ENCODE results near the gene ZNF236. TPM values are rescaled to one million over a fixed set of nuclear protein-coding genes. Genes with fewer than 3 reads are reported as not detected.

The ZNF236 gene
- total RNA-seq, 2 experiments from 2014 or later: 6.6 to 16.1 TPM

GRCh38 chr18:76850112-76850511 lies 27.8 kb downstream of the ZNF236 start:
- TF ChIP-seq EZH2phosphoT487 (IDR thresholded peaks at IDR 0.05; ENCODE audit: borderline replicate concordance, low read depth, low read length) (no peak), CTCF (conservative IDR thresholded peaks at IDR 0.05; ENCODE audit: low read length) (no peak)
- CTCF ChIA-PET (ENCODE audit: unreplicated experiment): no interaction called here

GRCh38 chr18:76855594-76855993 lies 33.2 kb downstream of the ZNF236 start:
- no peaks in the 10 kb centered on the region for H3K79me2 ChIP-seq (ENCODE audit: insufficient read depth, low read depth, low read length)
- H3K9me3 ChIP-seq (ENCODE audit: low read length): no peaks in the 10 kb centered on the region
- CTCF ChIA-PET (ENCODE audit: unreplicated experiment): no interaction called here
- DNase-seq (ENCODE audit: low spot score): no peak
- TF ChIP-seq CTCF (conservative IDR thresholded peaks at IDR 0.05; ENCODE audit: low read length): no peak
- no peak for TF ChIP-seq EZH2phosphoT487 (IDR thresholded peaks at IDR 0.05; ENCODE audit: borderline replicate concordance, low read depth, low read length)
- no peaks in the 10 kb centered on the region for H3K9me2 ChIP-seq (ENCODE audit: insufficient read depth, low read length)
- POLR2A ChIA-PET: no interaction called here
- intact Hi-C loops (cut with micrococcal nuclease; ENCODE audit: unreplicated experiment): no loop called here
- H2AFZ ChIP-seq (ENCODE audit: low read length): no peak overlapping the region
- no peaks in the 10 kb centered on the region for H3K4me1 ChIP-seq (ENCODE audit: insufficient read depth, low read length, poor library complexity, severe bottlenecking)
- peaks cover 23% of the 10 kb centered on the region for H3K36me3 ChIP-seq (ENCODE audit: insufficient read depth, low read length)
- no TSS peak for BruUV-seq (replicated peaks)
- no peak overlapping the region for H3K4me2 ChIP-seq (ENCODE audit: low read length)
- no peaks in the 10 kb centered on the region for H4K20me1 ChIP-seq (ENCODE audit: insufficient read depth, low read length)
- no peak overlapping the region for H3K27ac ChIP-seq (ENCODE audit: low read depth, low read length, poor library complexity, severe bottlenecking)
- no peak overlapping the region for H3K4me3 ChIP-seq (ENCODE audit: low read depth, low read length, poor library complexity, severe bottlenecking)

More at GRCh38 chr18:76850112-76850511, 27.8 kb downstream of the ZNF236 start:
- POLR2A ChIA-PET: no interaction called here
- H3K4me2 ChIP-seq (ENCODE audit: low read length): no peak overlapping the region
- H3K4me3 ChIP-seq (ENCODE audit: low read depth, low read length, poor library complexity, severe bottlenecking): no peak overlapping the region
- BruUV-seq (replicated peaks): no TSS peak
- intact Hi-C loops (cut with micrococcal nuclease; ENCODE audit: unreplicated experiment): no loop called here
- H2AFZ ChIP-seq (ENCODE audit: low read length): no peak overlapping the region
- no peaks in the 10 kb centered on the region for H4K20me1 ChIP-seq (ENCODE audit: insufficient read depth, low read length)
- DNase-seq (ENCODE audit: low spot score): no peak
- no peak overlapping the region for H3K27ac ChIP-seq (ENCODE audit: low read depth, low read length, poor library complexity, severe bottlenecking)
- no peaks in the 10 kb centered on the region for H3K4me1 ChIP-seq (ENCODE audit: insufficient read depth, low read length, poor library complexity, severe bottlenecking)
- H3K9me2 ChIP-seq (ENCODE audit: insufficient read depth, low read length): no peaks in the 10 kb centered on the region
- H3K9me3 ChIP-seq (ENCODE audit: low read length): no peaks in the 10 kb centered on the region
- peaks cover 17% of the 10 kb centered on the region for H3K36me3 ChIP-seq (ENCODE audit: insufficient read depth, low read length)
- H3K79me2 ChIP-seq (ENCODE audit: insufficient read depth, low read depth, low read length): no peaks in the 10 kb centered on the region

- ChIA-PET POLR2A (no interaction called here), CTCF (ENCODE audit: unreplicated experiment) (no interaction called here)
- H3K36me3 ChIP-seq (ENCODE audit: insufficient read depth, low read length): peaks cover 18% of the 10 kb centered on the region
- BruUV-seq (replicated peaks): no TSS peak
- no peaks in the 10 kb centered on the region for H3K79me2 ChIP-seq (ENCODE audit: insufficient read depth, low read depth, low read length)
- H3K4me1 ChIP-seq (ENCODE audit: insufficient read depth, low read length, poor library complexity, severe bottlenecking): no peaks in the 10 kb centered on the region
- no peaks in the 10 kb centered on the region for H4K20me1 ChIP-seq (ENCODE audit: insufficient read depth, low read length)
- H3K9me2 ChIP-seq (ENCODE audit: insufficient read depth, low read length): no peaks in the 10 kb centered on the region
- H3K4me3 ChIP-seq (ENCODE audit: low read depth, low read length, poor library complexity, severe bottlenecking): no peak overlapping the region
- H2AFZ ChIP-seq (ENCODE audit: low read length): no peak overlapping the region
- intact Hi-C loops (cut with micrococcal nuclease; ENCODE audit: unreplicated experiment): no loop called here
- DNase-seq (ENCODE audit: low spot score): no peak
- H3K27ac ChIP-seq (ENCODE audit: low read depth, low read length, poor library complexity, severe bottlenecking): no peak overlapping the region
- H3K4me2 ChIP-seq (ENCODE audit: low read length): no peak overlapping the region
- TF ChIP-seq CTCF (conservative IDR thresholded peaks at IDR 0.05; ENCODE audit: low read length): no peak
- no peak for TF ChIP-seq EZH2phosphoT487 (IDR thresholded peaks at IDR 0.05; ENCODE audit: borderline replicate concordance, low read depth, low read length)
- H3K9me3 ChIP-seq (ENCODE audit: low read length): no peaks in the 10 kb centered on the region
These were observed 35.1 kb downstream of the ZNF236 start for GRCh38 chr18:76857476-76857875.
